GM12878 (cell line): ENCODE data around the gene GATA3. TPM values are rescaled to one million over a fixed set of nuclear protein-coding genes. Genes with fewer than 3 reads are reported as not detected.
A peak's percentile ranks its signal among the peaks of the same experiment; 100 is the strongest.

Experiments
- ATAC-seq: fragments of 200-7000 bp; cut with Tn5 transposase; 3 replicates; pipeline ENCODE4 v1.9.1; 2020; ENCODE audit warnings: mild to moderate bottlenecking, moderate library complexity
- BruUV-seq: library from RNA; stranded (reverse); fragments of 400-500 nt; replicated peaks from 2 replicates; lab custom pipeline; 2021; lab: Mats Ljungman, UMichigan
- CTCF ChIA-PET: fragments of 300-600 bp; sonication (Branson Sonifier 250); formaldehyde crosslinking; extraction: SDS; loops from one replicate; lab custom pipeline; 2021; ENCODE audit warnings: inconsistent platforms; lab: Yijun Ruan, JAX
- POLR2A ChIA-PET: fragments of 350-600 bp; formaldehyde crosslinking; extraction: SDS; loops from one replicate; lab custom pipeline; 2021; ENCODE audit warnings: inconsistent platforms; lab: Charles Lee
- RAD21 ChIA-PET: fragments of 300-600 bp; sonication (Branson Sonifier 250); formaldehyde crosslinking; loops from one replicate; lab custom pipeline; 2023; ENCODE audit warnings: antibody characterized with exemption; ENCODE audit not compliant: unreplicated experiment; lab: Charles Lee
- SMC1A ChIA-PET: fragments of 300-600 bp; sonication (Branson Sonifier 250); formaldehyde crosslinking; loops from one replicate; lab custom pipeline; 2023; ENCODE audit not compliant: unreplicated experiment, uncharacterized antibody; lab: Charles Lee
- DNase-seq: peaks from one replicate; pipeline ENCODE4 v3.0.0-alpha.2; 2011; ENCODE audit warnings: low read depth, low spot score
- FAIRE-seq: peaks from 3 replicates; lab custom pipeline; 2011; peaks lifted over from hg19 to GRCh38; lab: Jason Lieb, UNC
- H2AFZ ChIP-seq: 2 replicates; pipeline ENCODE4 v1.6.0; 2011; ENCODE audit warnings: low read depth, low read length, control low read depth; ENCODE audit not compliant: control insufficient read depth
- H3K27ac ChIP-seq: 2 replicates; pipeline ENCODE4 v1.5.1; 2011; ENCODE audit warnings: control low read depth; ENCODE audit not compliant: control insufficient read depth, insufficient read depth
- H3K27me3 ChIP-seq, 2 experiments: replicated peaks in 1 of 2; 2 replicates each; pipeline versions ENCODE4 v1.6.0 to v1.6.1; 2011; ENCODE audit warnings: low read length in 1 of 2; ENCODE audit not compliant: control insufficient read depth in 2 of 2, insufficient read depth in 2 of 2
- H3K36me3 ChIP-seq, 2 experiments: 2 replicates each; pipeline ENCODE4 v1.5.1; 2011; ENCODE audit warnings: low read length in 1 of 2; ENCODE audit not compliant: control insufficient read depth in 2 of 2, insufficient read depth in 2 of 2
- H3K4me1 ChIP-seq: 2 replicates; pipeline ENCODE4 v1.6.1; 2011; ENCODE audit warnings: mild to moderate bottlenecking, low read length, moderate library complexity, mixed read lengths; ENCODE audit not compliant: control insufficient read depth, insufficient read depth
- H3K4me2 ChIP-seq: 2 replicates; pipeline ENCODE4 v1.6.0; 2011; ENCODE audit warnings: control low read depth; ENCODE audit not compliant: control insufficient read depth, insufficient read depth
- H3K4me3 ChIP-seq: fragments of 200-600 bp; sonication (generic); 2 replicates; pipeline ENCODE4 v1.5.1; 2016
- H3K79me2 ChIP-seq: 2 replicates; pipeline ENCODE4 v1.6.0; 2011; ENCODE audit warnings: low read length; ENCODE audit not compliant: control insufficient read depth, insufficient read depth
- H3K9ac ChIP-seq: 2 replicates; pipeline ENCODE4 v1.8.0; 2011; ENCODE audit warnings: low read length, control low read depth, mixed read lengths; ENCODE audit not compliant: control insufficient read depth, insufficient read depth
- H3K9me3 ChIP-seq: replicated peaks from 3 replicates; pipeline ENCODE4 v1.5.1; 2011; ENCODE audit warnings: mild to moderate bottlenecking, low read length; ENCODE audit not compliant: control insufficient read depth, insufficient read depth
- H4K20me1 ChIP-seq: 2 replicates; pipeline ENCODE4 v1.6.0; 2011; ENCODE audit not compliant: control insufficient read depth, insufficient read depth
- BHLHE40 ChIP-seq, 2 experiments: fragments of 450-650 bp in 1 of 2; IDR thresholded peaks; 2 replicates each; pipeline ENCODE4 v1.6.1; 2011 to 2017; ENCODE audit warnings: low read depth in 2 of 2, borderline replicate concordance in 1 of 2, improper control_type of control experiment in 1 of 2, low read length in 1 of 2, mild to moderate bottlenecking in 1 of 2
- CREM ChIP-seq: IDR thresholded peaks from 2 replicates; pipeline ENCODE4 v1.6.1; 2014; ENCODE audit warnings: antibody characterized with exemption, low read depth
- DPF2 ChIP-seq: fragments of 450-650 bp; IDR thresholded peaks from 2 replicates; pipeline ENCODE4 v1.6.1; 2017; ENCODE audit warnings: mild to moderate bottlenecking
- NFYA ChIP-seq: IDR thresholded peaks from 2 replicates; pipeline ENCODE4 v1.6.1; 2011; ENCODE audit warnings: low read depth, mild to moderate bottlenecking, low read length, improper control_type of control experiment, borderline replicate concordance
- SPI1 ChIP-seq: IDR thresholded peaks from 2 replicates; pipeline ENCODE4 v1.6.1; 2011; ENCODE audit warnings: low read depth, mild to moderate bottlenecking, low read length, moderate library complexity, borderline replicate concordance; ENCODE audit not compliant: insufficient read depth
- WGBS: methylation state at CpG from one replicate; pipeline ENCODE4 v1.1.6; 2016; ENCODE audit warnings: low lambda C conversion rate; ENCODE audit not compliant: insufficient replicate concordance, insufficient coverage; ENCODE audit errors: missing lambda C conversion rate; 5-methylcytosine and 5-hydroxymethylcytosine counted together
- in situ Hi-C: fragments of 300-500 bp; cut with MboI; formaldehyde crosslinking; loops from 9 replicates; pipeline ENCODE4 v1.14.3; 2018; ENCODE audit warnings: mixed read lengths
- intact Hi-C: fragments of 100-400 bp; cut with micrococcal nuclease; formaldehyde crosslinking; loops from one replicate; pipeline ENCODE4 v1.14.2; 2022; ENCODE audit not compliant: unreplicated experiment
- polyA plus RNA-seq, 11 experiments: library from polyadenylated mRNA; depleted of rRNA in 4 of 11; unstranded in 6 of 11; stranded (reverse) in 5 of 11; fragments of >200 nt; fragmentation: Nextera tagmentation in 4 of 11; fragmentation: Illumina TruSeq in 1 of 11; extraction: Ambion mirVana in 4 of 11; extraction: Trizol in 1 of 11; gene quantifications; 1 replicate in 1 of 11; 2 replicates in 10 of 11; pipeline versions ENCODE4 v1.2.1 to v1.2.3, GENCODE V29; 2011 to 2016; ENCODE audit warnings: inconsistent platforms in 2 of 11, missing spikeins in 2 of 11, low read depth in 1 of 11
- total RNA-seq, 4 experiments: library from RNA; depleted of rRNA in 3 of 4; stranded (reverse); fragments of >200 nt in 3 of 4; fragmentation: Illumina TruSeq in 1 of 4; extraction: Trizol in 1 of 4; gene quantifications; 2 replicates each; pipeline versions ENCODE4 v1.2.1 to v1.2.3, GENCODE V29; 2013 to 2021
- TF ChIP-seq, protein P1 (sequence below): fragments of 450-650 bp; IDR thresholded peaks from 2 replicates; pipeline ENCODE4 v1.6.1; 2016; ENCODE audit warnings: mild to moderate bottlenecking
- TF ChIP-seq, protein P2 (sequence below): fragments of 450-650 bp; IDR thresholded peaks from 2 replicates; pipeline ENCODE4 v1.6.1; 2017; ENCODE audit warnings: borderline replicate concordance

Gene GATA3
- total and polyA plus RNA-seq, 10 of the 15 experiments (the other 5 are each of a cell fraction or from before 2014, with no cell fraction given), result 0.08 to 0.80 (median 0.29) TPM

DNA sequence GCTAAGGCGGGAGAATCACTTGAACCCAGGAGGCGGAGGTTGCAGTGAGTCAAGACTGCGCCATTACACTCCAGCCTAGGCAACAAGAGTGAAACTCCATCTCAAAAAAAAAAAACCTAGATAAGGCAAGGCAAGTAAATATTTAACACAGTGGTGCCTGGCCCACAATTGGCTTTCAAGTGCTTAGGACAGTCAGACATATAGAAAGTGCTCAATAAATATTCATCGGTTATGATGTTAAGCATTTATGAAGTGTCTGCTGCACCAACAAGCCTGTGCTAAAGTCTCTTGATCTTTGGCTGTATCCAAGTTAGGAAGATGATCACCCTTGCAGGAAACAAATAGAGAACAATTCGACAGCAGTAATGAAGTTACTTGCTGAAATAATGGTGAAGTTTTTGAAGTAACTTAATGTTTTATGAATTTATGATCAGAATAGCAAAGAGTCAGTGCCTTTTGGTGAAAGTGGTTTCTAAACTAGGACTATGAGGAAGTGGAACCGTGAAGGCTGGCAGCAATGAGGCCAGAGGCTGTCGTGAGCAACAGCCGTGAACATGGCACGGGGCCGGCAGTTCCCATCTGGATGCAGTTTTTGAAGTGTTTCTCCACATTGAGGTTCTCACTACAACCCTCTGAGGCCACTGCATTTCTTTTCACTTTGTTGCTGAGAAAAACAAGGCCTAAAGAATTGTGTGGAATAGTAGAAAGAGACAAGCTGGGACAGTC is 48.1 kb upstream of the GATA3 start:
- H4K20me1 ChIP-seq, result no peaks in the 10 kb centered on the region
- H3K27me3 ChIP-seq, result no peaks in the 10 kb centered on the region
- ChIA-PET POLR2A (no interaction called here), CTCF (no interaction called here), SMC1A (interaction anchor here (0.7 to 1.3 kb wide), 2 partner anchors 20 to 1296 kb away, joined by 3 read pairs; no protein-coding TSS in a partner anchor), RAD21 (no interaction called here)
- H3K9ac ChIP-seq, result no peak overlapping the region
- no peak overlapping the region for H3K4me2 ChIP-seq
- in situ Hi-C loops, result no loop called here
- no peaks in the 10 kb centered on the region; the same call in 1 of the 2 replicates for H3K4me1 ChIP-seq
- no TSS peak for BruUV-seq
- no peaks in the 10 kb centered on the region; a peak in 2 of 4 replicates for H3K36me3 ChIP-seq
- H3K9me3 ChIP-seq, result no peaks in the 10 kb centered on the region; the same call in 1 of the 3 replicates
- no peak overlapping the region for H2AFZ ChIP-seq
- FAIRE-seq (no peak), ATAC-seq (peak; percentile 72), DNase-seq (no peak)
- TF ChIP-seq BHLHE40 (IDR thresholded peaks at IDR 0.05; ENCODE audit: borderline replicate concordance in 1 of 2, low read depth in 2 of 2, low read length in 1 of 2), result peak in 1 of 2 experiments; percentile 39; a peak in 1 of 4 replicates
- TF ChIP-seq, protein P1, sequence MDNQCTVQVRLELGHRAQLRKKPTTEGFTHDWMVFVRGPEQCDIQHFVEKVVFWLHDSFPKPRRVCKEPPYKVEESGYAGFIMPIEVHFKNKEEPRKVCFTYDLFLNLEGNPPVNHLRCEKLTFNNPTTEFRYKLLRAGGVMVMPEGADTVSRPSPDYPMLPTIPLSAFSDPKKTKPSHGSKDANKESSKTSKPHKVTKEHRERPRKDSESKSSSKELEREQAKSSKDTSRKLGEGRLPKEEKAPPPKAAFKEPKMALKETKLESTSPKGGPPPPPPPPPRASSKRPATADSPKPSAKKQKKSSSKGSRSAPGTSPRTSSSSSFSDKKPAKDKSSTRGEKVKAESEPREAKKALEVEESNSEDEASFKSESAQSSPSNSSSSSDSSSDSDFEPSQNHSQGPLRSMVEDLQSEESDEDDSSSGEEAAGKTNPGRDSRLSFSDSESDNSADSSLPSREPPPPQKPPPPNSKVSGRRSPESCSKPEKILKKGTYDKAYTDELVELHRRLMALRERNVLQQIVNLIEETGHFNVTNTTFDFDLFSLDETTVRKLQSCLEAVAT, result no peak
- TF ChIP-seq, protein P2, sequence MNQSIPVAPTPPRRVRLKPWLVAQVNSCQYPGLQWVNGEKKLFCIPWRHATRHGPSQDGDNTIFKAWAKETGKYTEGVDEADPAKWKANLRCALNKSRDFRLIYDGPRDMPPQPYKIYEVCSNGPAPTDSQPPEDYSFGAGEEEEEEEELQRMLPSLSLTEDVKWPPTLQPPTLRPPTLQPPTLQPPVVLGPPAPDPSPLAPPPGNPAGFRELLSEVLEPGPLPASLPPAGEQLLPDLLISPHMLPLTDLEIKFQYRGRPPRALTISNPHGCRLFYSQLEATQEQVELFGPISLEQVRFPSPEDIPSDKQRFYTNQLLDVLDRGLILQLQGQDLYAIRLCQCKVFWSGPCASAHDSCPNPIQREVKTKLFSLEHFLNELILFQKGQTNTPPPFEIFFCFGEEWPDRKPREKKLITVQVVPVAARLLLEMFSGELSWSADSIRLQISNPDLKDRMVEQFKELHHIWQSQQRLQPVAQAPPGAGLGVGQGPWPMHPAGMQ, result no peak
- TF ChIP-seq CREM, result no peak
- no peak for TF ChIP-seq NFYA
- no peak for TF ChIP-seq DPF2
- peak; percentile 77 for TF ChIP-seq SPI1
- H3K4me3 ChIP-seq, result no peak overlapping the region
- H3K79me2 ChIP-seq, result no peaks in the 10 kb centered on the region
- no peak overlapping the region for H3K27ac ChIP-seq
- WGBS, result 60% methylated on average over 10 of the region's 10 CpGs
- intact Hi-C loops, result no loop called here
